ENCODE measurements around the gene PPP1R13B.

- TF ChIP-seq CTCF (IDR thresholded peaks at IDR 0.05; ENCODE audit: low read length) (no peak), EZH2 (IDR thresholded peaks at IDR 0.05; ENCODE audit: borderline replicate concordance, low read length) (no peak)
These were observed 75.2 kb downstream of the PPP1R13B start for GRCh38 chr14:103772078-103772712.
